Central memory CD4-positive, alpha-beta T cell (primary cell): Measurements from ENCODE around the gene PDLIM1.
"Not testable (repeated sequence)": the region's sequence is repeated elsewhere in the genome, so short reads cannot be mapped to it uniquely, and the experiment has no call there.

Source experiments
- DNase-seq: peaks from one replicate; pipeline ENCODE4 v3.0.0; 2022

PDLIM1 gene

DNA sequence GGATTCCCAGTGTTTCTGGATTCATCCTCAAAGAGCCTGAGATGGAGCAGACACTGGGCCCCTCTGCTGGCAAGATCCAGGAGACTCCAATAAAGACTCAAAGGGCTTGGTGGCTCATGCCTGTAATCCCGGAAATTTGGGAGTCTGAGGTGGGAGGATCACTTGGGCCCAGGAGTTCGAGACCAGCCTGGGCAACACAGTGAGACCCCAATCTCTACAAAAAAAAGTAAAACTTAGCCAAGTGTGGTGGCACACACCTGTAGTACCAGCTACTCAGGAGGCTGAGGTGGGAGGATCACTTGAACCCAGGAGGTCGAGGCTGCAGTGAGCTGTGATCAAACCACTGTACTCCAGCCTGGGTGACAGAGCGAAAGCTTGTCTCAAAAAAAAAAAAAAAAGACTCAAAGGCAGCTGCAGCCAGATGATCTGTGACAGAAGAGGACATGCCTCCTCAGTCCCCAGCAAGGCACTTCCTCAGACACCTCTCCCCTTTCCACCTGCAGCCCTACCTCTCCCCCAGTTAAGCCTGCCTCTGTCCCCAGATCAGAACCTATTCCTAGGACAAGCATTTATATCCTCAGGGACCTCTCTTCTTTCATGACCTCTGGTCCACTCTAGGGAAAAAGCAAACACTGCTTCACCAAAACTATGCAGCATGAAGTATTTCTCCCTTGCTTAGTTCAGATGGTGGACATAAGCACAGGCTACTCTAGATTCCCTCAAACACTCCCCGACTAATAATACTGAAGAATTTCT is 27.9 kb downstream of the PDLIM1 start:
- DNase-seq = no peak

DNA sequence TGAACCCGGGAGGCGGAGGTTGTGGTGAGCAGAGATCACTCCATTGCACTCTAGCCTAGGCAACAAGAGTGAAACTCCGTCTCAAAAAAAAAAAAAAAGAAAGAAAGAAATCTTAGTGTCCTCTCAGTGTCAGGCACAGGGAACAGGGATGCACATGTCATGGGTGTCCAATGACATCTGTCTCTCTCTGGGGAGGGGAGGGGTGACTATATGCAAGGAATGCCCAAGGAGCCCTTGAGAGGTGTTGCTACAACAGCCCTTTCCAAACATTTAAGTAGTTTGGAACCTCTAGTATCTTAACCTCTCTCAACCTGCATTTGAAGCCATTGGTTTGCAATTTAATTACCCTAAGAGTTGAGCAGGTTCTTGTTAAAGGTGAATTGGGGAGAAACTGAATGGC is 28.9 kb downstream of the PDLIM1 start:
- no peak for DNase-seq

DNA sequence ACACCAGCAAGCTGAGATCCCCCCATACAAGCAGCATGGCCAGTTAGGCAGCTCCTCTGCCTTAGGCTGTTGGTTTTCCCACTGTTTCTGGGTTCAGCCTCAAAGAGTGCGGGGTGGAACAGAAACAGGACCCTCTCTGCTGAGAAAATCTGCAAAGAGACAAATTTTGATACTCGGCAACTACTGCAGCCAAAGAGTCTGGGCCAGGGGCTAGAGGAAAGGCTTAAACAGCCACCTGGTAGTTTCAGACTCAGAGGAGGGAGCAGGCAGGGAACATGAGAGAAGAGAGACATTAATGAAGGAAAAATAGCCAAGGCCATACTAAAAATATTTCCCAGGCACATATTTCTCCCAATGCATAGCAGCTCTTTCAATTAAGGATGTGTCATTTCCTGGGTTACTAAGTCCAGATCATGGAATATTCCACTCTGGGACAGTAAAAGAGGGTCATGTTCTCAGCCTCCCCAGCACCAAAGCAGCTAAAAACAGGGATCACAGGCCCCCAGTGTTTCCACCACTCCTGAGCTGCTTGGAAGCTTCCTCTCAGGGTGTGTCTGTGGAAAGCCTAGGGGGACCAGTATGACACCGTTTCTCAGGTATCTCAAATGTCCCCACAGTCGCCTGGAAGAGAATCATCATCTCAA is 29.8 kb downstream of the PDLIM1 start:
- DNase-seq = no peak

DNA sequence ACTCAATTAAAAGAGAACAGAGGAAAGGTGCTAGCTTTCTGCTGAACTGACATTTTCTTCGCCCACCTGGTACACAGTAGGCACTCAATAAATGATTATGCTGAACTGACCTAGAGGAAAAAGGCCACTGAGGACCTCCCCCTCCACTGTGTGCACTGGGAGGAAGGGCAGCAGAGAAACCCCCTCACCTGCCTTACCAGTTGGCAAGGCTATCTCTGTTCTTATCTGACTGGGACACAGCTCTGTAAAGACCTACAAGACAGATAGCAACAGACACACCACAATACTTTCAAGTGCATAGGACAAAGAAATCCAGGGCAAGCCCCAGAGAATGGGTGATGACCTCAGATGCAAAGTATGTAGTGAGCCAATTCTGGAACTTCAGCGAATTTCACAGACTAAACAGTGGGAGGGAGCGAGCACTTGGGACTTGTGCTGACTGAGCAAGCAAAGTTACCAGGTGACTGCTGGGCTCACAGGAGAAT is 30.4 kb downstream of the PDLIM1 start:
- no peak for DNase-seq

DNA sequence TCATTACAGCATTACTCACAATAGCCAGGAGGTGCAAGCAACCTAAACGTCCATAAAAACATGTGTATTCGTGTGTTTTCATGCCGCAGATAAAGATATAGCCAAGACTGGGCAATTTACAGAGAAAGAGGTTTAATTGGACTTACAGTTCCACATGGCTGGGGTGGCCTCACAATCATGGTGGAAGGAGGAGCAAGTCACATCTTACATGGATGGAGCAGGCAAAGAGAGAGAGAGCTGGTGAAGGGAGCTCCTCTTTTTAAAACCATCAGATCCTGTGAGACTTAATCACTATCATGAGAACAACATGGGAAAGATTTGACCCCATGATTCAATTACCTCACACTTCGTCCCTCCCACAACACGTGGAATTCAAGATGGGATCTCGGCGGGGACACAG is 33.0 kb downstream of the PDLIM1 start:
- no peak for DNase-seq

DNA sequence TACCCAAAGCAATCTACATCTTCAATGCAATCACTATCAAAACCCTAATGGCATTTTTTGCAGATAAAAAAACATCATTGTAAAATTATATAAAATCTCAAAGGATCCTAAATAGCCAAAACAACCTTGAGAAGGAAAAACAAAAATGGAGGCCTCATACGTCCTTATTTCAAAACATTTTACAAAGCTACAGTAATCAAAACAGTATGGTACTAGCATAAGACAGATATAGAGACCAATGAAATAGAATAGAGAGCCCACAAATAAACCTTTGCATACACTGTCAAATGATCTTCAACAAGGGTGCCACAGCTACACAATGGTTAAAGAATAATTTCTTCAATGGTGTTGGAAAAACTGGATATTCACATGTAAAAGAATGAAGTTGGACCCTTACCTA is 34.5 kb downstream of the PDLIM1 start:
- no peak for DNase-seq

DNA sequence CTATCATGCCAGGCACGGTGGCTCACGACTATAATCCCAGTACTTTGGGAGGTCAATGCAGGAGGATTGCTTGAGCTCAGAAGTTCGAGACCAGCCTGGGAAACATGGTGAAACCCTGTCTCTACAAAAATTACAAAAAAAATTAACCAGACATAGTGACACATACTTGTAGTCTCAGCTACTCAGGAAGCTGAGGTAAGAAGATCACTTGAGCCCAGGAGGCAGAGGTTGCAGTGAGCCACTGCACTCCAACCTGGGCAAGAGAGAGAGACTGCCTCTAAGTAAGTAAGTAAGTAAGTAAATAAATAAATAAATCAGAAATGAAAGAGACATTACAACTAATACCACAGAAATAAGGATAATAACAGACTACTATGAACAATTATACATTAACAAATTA is 36.2 kb downstream of the PDLIM1 start:
- DNase-seq = no peak

DNA sequence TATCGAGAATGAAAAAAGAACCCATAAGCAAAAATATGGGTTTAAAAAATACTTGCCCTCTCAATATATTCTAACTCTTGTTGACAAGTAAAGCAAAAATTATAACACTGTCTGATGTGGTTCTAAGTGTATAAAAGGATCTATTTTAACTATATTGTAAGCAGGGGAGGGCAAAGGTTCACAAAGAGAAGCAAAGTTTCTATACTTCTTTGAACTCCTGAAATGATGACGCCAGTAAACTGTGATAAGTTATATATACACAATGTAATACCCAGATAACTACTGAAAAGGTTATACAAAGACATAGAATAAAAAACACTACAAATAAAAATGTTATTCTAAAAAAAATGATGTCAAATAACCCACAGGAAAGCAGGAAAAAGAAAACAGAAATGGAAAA is 37.1 kb downstream of the PDLIM1 start:
- DNase-seq = no peak

DNA sequence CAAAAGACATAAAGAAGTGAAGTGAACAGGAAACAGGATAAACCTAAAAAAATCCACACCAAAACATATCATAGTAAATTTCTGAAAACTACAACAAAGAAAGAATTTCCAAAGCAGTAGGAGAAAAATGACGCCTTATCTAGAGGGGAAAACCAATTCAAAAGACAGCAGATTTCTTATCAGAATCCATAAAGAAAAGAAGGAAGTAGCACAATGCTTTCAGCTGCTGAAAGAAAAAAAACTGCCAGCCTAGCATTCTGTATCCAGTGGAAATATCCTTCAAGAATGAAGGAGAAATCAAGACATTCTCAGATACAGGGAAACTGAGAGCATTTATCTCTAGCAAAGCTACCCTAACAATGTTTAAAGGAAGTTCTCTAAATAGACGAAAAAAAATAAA is 37.8 kb downstream of the PDLIM1 start:
- DNase-seq = no peak

DNA sequence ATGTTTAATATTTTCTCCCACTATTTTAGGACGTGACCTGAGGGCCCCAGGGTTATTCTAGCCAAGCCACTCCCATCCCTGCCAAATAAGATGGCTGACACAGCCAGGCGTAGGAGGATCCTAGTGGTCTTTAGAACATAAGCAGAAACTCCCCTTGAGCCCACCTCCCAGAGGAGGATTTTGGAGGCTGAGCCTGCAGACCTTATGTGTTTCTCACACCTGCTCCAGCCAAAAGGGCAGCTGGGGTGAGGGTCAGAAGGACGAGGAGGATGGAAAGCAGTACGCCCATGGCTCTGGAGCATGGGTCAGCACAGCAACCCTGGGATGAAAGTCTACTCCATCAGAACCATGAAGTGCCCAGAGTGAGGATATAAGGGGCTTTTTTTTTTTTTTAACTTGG is 39.9 kb downstream of the PDLIM1 start:
- no peak for DNase-seq

DNA sequence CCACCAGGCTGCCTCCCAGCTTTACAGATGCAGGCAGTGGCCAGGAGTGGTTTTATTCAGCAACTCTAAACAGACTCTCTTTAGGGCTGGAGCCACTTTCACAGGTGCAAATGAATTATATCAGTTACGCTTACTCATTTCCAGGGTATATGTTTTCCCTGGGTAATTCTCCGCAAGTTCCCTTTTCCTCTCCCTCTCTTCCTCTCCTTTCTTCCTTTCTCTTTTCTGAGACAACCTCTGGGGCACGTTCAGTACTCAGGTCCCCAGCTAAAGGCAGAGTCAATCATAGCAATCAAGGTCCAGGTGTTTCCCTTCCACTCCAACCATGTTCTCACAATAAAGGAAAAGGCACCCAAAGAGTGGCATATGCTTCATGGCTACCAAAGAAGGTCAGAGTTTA is 41.3 kb downstream of the PDLIM1 start:
- DNase-seq = no peak

DNA sequence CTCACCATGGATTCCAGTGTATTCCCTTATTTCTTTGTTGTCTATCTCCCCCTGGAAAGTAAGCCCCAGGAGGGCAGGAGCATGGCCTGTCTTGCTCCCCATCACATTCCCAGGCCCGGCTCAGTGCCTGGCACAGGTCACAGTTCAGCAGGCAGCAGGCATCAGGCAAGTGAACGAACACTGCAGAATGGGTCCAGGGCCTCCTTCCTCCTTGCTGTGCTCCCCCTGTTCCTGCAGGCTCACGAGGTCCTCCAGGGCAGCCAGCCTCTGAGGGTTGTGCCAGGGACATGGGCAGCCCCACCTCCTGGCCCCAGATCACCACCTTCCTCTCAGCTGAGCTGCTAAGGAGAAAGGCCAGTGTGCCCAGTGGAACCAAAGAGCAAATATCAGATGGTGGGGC is 41.8 kb downstream of the PDLIM1 start:
- DNase-seq = no peak

DNA sequence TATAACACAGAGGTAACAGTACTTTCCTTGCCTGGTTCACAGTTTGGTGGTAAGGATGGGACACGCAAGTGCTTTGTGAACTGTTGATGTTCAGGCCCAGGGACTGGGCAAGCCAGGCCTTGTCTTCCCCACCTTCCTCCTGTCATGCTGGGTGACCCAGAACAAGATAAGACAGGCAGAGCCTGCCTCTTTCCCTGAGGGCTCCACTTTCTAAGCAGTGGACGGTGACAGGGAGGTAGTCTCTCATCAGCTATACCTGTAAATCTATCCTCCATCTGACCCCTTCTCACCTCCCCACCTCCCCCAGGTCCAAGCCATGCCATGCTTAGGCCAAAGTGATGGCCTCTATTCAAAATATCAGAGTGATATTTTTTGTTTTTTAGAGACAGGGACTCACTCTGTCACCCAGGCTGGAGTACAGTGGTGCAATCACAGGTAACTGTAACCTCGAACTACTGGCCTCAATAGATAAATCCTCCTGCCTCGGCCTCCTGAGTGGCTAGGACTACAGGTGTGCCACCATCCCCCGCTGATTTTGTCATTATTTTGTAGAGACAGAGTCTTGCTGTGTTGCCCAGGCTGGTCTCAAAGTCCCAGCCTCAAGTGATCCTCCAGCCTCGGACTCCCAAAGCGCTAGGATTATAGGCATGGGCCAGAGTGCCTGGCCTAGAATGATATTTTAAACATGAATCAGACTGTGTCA is 42.8 kb downstream of the PDLIM1 start:
- no peak for DNase-seq

DNA sequence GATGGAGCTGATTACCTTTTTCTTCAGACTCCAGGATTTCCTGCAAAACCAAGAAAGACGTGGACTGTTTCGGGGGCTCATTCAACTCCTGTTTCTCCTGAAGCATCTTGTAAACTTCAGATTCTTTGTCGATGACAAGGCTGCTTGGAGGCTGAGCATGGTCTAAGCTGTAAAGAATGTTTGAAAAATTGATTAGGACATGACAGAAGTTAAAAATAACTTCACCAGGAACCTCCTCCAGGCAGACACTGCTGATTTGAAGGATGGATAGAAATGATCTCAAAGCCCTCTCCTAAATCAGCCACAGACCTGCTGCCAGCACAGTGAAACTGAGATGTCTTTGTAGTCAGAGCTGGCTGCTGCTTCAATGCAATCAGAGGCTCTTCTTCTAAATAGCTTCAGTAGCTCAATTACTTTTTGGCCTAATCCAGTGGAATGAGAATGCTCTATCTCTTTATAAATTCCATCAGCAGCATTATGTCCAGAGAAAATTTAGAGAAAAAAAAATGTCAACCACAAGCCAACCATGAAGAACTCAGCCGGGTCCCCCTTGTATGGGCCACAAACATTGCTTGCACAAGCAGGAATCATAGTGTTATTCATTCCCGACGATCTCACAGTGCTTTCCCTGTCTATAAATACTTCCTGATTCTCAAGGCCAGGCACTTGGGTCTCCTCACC is 43.5 kb downstream of the PDLIM1 start:
- no peak for DNase-seq

DNA sequence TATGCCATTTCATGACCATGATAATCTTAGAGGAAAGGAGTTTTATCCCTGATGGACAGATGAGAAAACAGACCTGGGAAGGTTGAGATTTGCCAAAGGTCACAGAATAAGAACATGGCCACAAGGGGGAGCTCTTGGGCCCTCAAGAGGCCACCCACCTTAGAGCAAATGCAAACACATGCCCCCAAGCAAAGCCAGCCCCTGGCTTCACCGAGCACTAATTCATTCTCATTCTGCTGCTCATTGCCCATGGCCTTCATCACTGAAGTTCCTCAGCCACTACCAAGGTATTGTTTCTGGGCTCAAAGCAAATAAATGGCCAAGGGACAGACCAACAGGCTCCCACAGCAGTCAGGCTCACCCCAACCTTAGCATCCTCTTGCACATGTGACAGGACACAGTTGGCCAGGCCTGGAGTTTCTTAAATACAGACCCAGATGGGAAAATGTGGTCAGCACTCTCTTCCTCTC is 44.2 kb downstream of the PDLIM1 start:
- no peak for DNase-seq

DNA sequence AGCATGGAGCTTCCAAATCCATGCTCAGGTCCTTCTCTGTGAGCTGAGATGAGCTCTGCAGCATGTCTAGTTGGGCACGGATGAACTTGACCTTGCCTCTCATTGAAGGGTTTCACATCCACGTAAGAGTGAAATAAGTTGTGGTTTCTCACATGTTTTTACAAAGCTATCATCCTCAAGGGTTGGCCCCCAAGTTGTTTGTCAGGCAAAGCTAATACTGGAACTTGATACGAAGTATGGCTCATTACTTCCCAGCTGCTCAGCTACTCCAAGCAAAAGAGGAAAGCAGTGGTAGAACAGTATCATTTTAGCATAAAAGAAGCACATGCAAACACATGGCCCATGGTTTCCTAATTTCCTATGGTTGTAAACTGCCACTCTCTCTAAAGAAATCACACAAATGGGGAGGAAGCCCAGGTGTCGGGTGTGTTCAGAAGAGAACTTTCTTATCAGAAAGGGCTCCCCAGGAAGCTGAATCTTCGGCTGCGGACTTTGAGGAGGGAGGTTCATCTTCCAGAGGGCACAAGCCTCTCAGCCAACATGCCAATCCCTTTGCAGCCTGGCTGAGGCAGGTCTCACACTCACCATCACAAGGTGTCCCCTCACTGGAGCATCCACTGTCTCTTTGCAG is 45.3 kb downstream of the PDLIM1 start:
- no peak for DNase-seq

DNA sequence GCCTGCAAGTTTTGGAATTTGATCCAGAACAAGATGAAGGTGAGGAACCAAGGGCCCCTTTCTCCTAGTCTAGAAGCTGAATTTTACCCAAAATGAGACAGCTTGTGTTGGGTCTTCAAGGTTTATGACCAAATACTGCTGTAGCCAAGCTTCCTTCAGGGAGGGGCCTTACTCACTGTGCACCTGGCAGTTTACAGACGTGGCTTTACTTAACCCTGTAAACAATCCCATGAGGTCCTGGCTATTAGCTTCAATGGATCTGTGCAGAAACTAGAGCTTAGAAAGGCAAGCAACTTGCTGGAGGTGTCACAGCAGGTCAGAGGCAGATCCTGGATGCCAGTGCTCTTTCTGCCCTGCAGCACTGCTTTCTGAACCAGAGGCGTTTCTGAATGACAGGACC is 46.7 kb downstream of the PDLIM1 start:
- DNase-seq = no peak

DNA sequence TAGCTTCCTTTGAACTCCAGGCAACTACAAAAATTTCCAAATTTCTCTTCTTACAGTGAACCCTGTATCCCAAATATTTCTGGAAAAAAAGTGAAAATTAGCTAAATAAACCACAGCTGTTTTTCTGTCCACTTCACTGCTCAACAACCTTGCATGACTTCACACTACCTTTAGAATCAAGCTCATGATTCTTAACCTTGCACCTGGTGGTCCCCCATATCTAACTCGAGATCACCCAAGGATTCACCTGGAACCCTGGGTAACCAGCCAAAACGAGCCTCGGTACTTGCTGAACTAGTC is 47.5 kb downstream of the PDLIM1 start:
- no peak for DNase-seq

DNA sequence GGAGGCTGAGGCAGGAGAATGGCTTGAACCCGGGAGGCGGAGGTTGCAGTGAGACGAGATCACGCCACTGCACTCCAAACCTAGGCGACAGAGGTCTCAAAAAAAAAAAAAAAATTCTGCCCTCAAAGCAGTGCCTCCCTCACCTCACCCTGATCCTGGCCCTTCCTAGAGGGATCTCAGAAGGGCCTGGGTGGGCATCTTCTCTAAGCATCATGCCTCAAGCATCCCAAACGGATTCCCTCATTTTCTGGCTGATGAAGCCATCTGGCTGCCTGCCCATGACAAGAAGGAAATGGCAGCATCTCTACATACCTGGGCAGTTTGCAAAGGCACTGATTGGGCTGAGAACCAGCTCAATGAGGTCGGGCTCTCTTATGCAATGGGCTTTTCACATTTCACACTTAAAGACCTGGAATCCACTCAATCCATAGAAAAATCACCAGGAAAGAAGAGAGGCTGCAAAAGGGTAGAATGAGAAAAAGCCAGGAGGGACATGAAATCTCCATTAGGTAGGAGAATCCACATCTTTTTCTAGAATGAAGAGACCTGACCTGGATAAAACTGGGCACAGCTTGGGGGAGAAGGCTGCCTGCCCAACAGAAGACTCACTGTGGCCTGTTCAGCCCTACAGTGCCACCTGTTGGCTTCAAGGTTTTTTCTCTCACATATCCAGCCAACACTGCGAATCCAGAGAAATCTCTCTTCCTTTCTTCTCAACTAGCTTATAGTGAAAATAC is 48.1 kb downstream of the PDLIM1 start:
- DNase-seq = no peak

DNA sequence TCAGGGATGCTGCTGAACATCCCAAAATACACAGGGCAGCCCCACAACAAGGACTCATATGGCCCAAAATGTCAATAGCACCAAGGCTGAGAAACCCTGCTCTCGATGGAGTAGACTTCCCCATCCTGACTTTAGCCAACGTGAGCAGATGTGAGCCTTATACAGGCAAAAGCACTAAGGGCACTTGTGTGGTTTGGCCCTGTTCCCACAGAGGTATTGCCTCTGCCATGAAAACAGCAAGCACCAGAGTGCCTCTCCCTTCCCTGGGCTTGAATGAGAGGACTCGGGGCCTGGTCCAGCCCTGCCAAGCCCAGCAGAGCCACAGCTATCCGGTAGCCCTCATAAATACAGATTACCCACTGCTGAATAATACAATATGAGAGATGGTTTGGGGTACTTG is 49.3 kb downstream of the PDLIM1 start:
- DNase-seq = no peak

DNA sequence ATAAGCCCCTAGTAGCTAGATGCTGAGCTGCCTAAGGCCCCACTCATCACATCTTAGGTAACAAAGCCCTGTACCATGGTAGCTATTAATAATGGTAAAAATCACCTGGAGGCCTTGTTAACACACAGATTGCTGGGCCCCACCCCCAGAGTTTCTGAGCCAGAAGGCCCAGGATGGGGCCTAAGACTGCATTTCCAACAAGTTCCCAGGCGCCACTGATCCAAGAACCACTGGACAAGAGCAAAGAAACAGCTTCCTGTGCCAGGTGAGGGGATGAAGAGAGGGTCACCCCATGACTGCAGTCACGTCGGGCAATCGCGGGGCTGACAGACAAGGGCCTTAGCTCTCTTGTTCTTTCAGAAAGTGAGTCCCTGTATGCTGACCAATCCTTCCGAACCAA is 50.0 kb downstream of the PDLIM1 start:
- DNase-seq = no peak

DNA sequence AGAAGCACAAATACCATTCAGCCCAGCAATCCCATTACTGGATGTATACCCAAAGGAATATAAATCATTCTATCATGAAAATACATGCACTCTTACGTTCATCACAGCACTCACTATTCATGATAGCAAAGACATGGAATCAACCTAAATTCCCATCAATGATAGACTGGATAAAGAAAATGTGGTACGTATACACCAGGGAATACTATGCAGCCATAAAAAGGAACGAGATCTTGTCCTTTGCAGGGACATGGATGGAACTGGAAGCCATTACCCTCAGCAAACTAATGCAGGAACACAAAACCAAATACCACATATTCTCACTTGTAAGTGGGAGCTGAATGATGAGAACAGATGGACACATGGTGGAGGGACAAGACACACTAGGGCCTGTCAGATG is 50.7 kb downstream of the PDLIM1 start:
- not testable (repeated sequence) for DNase-seq
